Pancreas (tissue), 10 donors: Measurements from ENCODE around the gene C8A. TPM values are rescaled to one million over a fixed set of nuclear protein-coding genes. Genes with fewer than 3 reads are reported as not detected.

ENCODE experiments used
- ATAC-seq, 4 donors: fragments of 200-7000 bp; cut with Tn5 transposase; one replicate each; pipeline versions ENCODE4 v1.8.0 to v1.9.1; 2020; ENCODE audit warnings: mild to moderate bottlenecking in 4 of 4, moderate library complexity in 4 of 4
- DNase-seq, 6 donors: peaks; one replicate each; pipeline ENCODE4 v3.0.0-alpha.2; 2020
- FAIRE-seq: peaks from 2 replicates; lab custom pipeline; 2012; peaks lifted over from hg19 to GRCh38; lab: Jason Lieb, UNC
- H3K27ac ChIP-seq, 4 donors: fragments of 200-600 bp; sonication (generic); 1 replicate in 3 of 4; 2 replicates in 1 of 4; pipeline versions ENCODE4 v1.5.0 to v1.8.0; 2020
- H3K27me3 ChIP-seq, 4 donors: fragments of 200-600 bp; one replicate each; pipeline ENCODE4 v1.8.0; 2021
- H3K36me3 ChIP-seq, 3 donors: fragments of 200-600 bp; sonication (generic) in 1 of 3; one replicate each; pipeline versions ENCODE4 v1.5.0 to v1.8.0; 2020 to 2021
- H3K4me1 ChIP-seq, 3 donors: fragments of 200-600 bp; one replicate each; pipeline ENCODE4 v1.8.0; 2021
- H3K4me3 ChIP-seq, 4 donors: fragments of 200-600 bp; sonication (generic) in 2 of 4; one replicate each; pipeline versions ENCODE4 v1.5.0 to v1.8.0; 2020 to 2021
- H3K9me3 ChIP-seq, 4 donors: fragments of 200-600 bp; one replicate each; pipeline ENCODE4 v1.8.0; 2021
- WGBS, 2 donors: extraction: QIAGEN DNeasy Blood & Tissue Kit; methylation state at CpG; one replicate each; pipeline ENCODE4 v1.1.7; 2013; 5-methylcytosine and 5-hydroxymethylcytosine counted together
- intact Hi-C, 3 donors: fragments of 100-400 bp; cut with DNase I; formaldehyde crosslinking; loops; one replicate each; pipeline versions ENCODE4 v1.11.1 to v1.14.2; 2022
- polyA plus RNA-seq, 2 donors: library from polyadenylated mRNA; stranded (reverse); fragments of 200-250 nt; gene quantifications; one replicate each; pipeline ENCODE4 v1.2.3, GENCODE V29; 2013
- total RNA-seq, 6 donors: library from RNA; stranded (reverse); fragmentation: NEBNext Ultra II Directional in 4 of 6; extraction: Animal tissue kit (Norgen Biotek cat#: 25700) in 4 of 6; gene quantifications; one replicate each; pipeline versions ENCODE4 v1.2.1 to v1.2.4, GENCODE V29; 2021 to 2023
- TF ChIP-seq, protein P1 (sequence below), 4 donors: fragments of 200-600 bp; sonication (generic) in 3 of 4; IDR thresholded peaks; one replicate each; pipeline versions ENCODE4 v1.5.0 to v1.8.0; 2021; ENCODE audit warnings: antibody characterized with exemption in 4 of 4
- donor health status: healthy with polysubstance abuse.
- donor health status: DM: no; HTN: no; CAD: no; lungs with moderate emphysema.
- donor health status: DM: no; HTN: no; CAD: no.
- donor health status: control.
- donor health status: control.
- donor health status: Bipolar disorder and iron deficiency.
- donor health status: DM: yes; HTN: yes; CAD: no.
- donor health status: DM: no; HTN: no; CAD: no.
- donor health status: DM: no; HTN: no; CAD: no.
- donor health status: DM: yes; HTN: yes; CAD: no.

The C8A gene
- total and polyA plus RNA-seq, 8 donors, result 0.08 to 0.38 (median 0.11) TPM; not detected in 4

DNA sequence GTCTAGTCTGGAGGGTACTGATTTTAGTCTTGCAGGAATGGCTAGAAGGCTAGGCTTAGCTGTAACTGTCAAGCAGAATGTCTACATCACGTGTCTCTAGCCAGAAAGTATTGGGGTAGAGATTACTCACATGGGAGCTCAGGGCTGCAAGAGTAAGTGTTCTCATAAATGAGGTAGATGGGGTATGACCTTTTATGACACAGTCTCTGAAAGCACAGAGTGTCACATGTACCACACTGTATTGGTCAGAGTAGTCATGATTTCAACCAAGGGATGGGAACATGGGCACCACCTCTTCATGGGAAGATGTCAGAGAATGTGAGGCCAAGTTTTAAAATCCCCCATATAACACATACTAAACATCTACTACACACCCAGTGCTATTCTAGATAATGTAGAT lies 38.3 kb upstream of the C8A start:
- FAIRE-seq, result no peak
- no peak overlapping the region for H3K27ac ChIP-seq
- intact Hi-C loops, result no loop called here
- ATAC-seq, result no peak
- 90% methylated on average over 1 of the region's 1 CpG for WGBS, 2 donors
- no peaks in the 10 kb centered on the region for H3K27me3 ChIP-seq
- H3K4me1 ChIP-seq, result peaks cover 0 to 24% (median 13%) of the 10 kb centered on the region in 3 donors
- H3K9me3 ChIP-seq, result no peaks in the 10 kb centered on the region
- DNase-seq, result no peak
- no peaks in the 10 kb centered on the region for H3K36me3 ChIP-seq
- TF ChIP-seq, protein P1, sequence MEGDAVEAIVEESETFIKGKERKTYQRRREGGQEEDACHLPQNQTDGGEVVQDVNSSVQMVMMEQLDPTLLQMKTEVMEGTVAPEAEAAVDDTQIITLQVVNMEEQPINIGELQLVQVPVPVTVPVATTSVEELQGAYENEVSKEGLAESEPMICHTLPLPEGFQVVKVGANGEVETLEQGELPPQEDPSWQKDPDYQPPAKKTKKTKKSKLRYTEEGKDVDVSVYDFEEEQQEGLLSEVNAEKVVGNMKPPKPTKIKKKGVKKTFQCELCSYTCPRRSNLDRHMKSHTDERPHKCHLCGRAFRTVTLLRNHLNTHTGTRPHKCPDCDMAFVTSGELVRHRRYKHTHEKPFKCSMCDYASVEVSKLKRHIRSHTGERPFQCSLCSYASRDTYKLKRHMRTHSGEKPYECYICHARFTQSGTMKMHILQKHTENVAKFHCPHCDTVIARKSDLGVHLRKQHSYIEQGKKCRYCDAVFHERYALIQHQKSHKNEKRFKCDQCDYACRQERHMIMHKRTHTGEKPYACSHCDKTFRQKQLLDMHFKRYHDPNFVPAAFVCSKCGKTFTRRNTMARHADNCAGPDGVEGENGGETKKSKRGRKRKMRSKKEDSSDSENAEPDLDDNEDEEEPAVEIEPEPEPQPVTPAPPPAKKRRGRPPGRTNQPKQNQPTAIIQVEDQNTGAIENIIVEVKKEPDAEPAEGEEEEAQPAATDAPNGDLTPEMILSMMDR (IDR thresholded peaks at IDR 0.05), result no peak
- no peak overlapping the region for H3K4me3 ChIP-seq

DNA sequence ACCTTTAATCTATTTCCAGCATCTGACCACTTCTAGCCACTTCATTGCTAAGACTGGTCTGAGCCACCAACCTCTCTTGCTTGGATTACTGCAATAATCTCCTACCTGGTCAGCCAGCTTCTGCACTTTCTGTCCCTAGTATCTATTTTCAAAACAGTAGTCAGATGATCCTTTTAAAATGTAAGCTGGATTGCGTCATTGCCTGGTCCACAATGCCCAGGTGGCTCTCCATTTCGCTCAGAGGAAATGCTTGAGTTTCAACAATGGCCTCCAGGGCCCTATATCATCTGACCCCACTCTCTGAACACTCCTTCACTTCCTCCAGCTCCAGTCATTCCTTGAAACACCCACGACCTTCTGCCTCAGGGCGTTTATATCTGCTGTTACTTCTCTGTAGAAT lies 37.7 kb upstream of the C8A start:
- Histone ChIP-seq H3K9me3 (no peaks in the 10 kb centered on the region), H3K27ac (no peak overlapping the region), H3K36me3 (no peaks in the 10 kb centered on the region), H3K27me3 (no peaks in the 10 kb centered on the region), H3K4me1 (peaks cover 0 to 20% (median 13%) of the 10 kb centered on the region in 3 donors), H3K4me3 (no peak overlapping the region)
- WGBS, 2 donors, result 74 to 86% methylated on average over 4 of the region's 4 CpGs
- DNase-seq, result no peak
- no peak for ATAC-seq
- intact Hi-C loops, result no loop called here
- TF ChIP-seq, protein P1 (IDR thresholded peaks at IDR 0.05), result no peak
- FAIRE-seq, result no peak

- H3K27me3 ChIP-seq, result no peaks in the 10 kb centered on the region
- intact Hi-C loops, result no loop called here
- no peak overlapping the region for H3K4me3 ChIP-seq
- no peak for FAIRE-seq
- no peak overlapping the region for H3K27ac ChIP-seq
- ATAC-seq, result no peak
- peaks cover 0 to 20% (median 13%) of the 10 kb centered on the region in 3 donors for H3K4me1 ChIP-seq
- 88 to 93% methylated on average over 6 of the region's 6 CpGs for WGBS, 2 donors
- TF ChIP-seq, protein P1 (IDR thresholded peaks at IDR 0.05), result no peak
- DNase-seq, result no peak
- H3K9me3 ChIP-seq, result no peaks in the 10 kb centered on the region
- no peaks in the 10 kb centered on the region for H3K36me3 ChIP-seq
Observed at GRCh38 chr1:56817716-56818463, 36.7 kb upstream of the C8A start.

- H3K36me3 ChIP-seq, result no peaks in the 10 kb centered on the region
- no peak within 1 kb of the TSS for H3K4me3 ChIP-seq
- intact Hi-C loops, result no loop called here
- FAIRE-seq (no peak), ATAC-seq (peak; percentile 57 to 75 (median 68)), DNase-seq (peak; percentile 43 to 85 (median 58))
- H3K27ac ChIP-seq, result peak within 1 kb of the TSS in 2 of 4 donors; percentile 57 to 68
- H3K4me1 ChIP-seq, result peaks cover 0 to 20% (median 13%) of the 10 kb centered on the region in 3 donors
- H3K9me3 ChIP-seq, result no peaks in the 10 kb centered on the region
- 35 to 43% methylated on average over 10 of the region's 10 CpGs for WGBS, 2 donors
- TF ChIP-seq, protein P1 (IDR thresholded peaks at IDR 0.05), result no peak
- no peaks in the 10 kb centered on the region for H3K27me3 ChIP-seq
Observed at GRCh38 chr1:56819387-56819899, 35.2 kb upstream of the C8A start, which contains the start of gene FYB2. Gene FYB2 (minus strand): TSS chr1:56819404. CDS start chr1:56819290, 114 bp downstream.
